IPS-18a (cell line): ENCODE results near the gene ZKSCAN5.
A peak's percentile ranks its signal among the peaks of the same experiment; 100 is the strongest.
"Not testable (repeated sequence)": the region's sequence is repeated elsewhere in the genome, so short reads cannot be mapped to it uniquely, and the experiment has no call there.

Source experiments
- H3K27ac ChIP-seq: one replicate; pipeline ENCODE4 v1.5.1; 2013; ENCODE audit warnings: low read length
- H3K27me3 ChIP-seq: one replicate; pipeline ENCODE4 v1.6.1; 2013; ENCODE audit warnings: mild to moderate bottlenecking, low read length; ENCODE audit not compliant: control insufficient read depth, insufficient read depth
- H3K36me3 ChIP-seq: one replicate; pipeline ENCODE4 v1.6.1; 2013; ENCODE audit warnings: low read depth, low read length; ENCODE audit not compliant: control insufficient read depth
- H3K4me1 ChIP-seq: one replicate; pipeline ENCODE4 v1.6.1; 2013; ENCODE audit warnings: low read depth, low read length; ENCODE audit not compliant: control insufficient read depth
- H3K4me3 ChIP-seq: one replicate; pipeline ENCODE4 v1.5.1; 2013; ENCODE audit warnings: low read length
- H3K9ac ChIP-seq: one replicate; pipeline ENCODE4 v1.6.1; 2013; ENCODE audit warnings: mild to moderate bottlenecking, low read length, moderate library complexity
- H3K9me3 ChIP-seq: one replicate; pipeline ENCODE4 v1.6.1; 2013; ENCODE audit warnings: low read depth, low read length; ENCODE audit not compliant: control insufficient read depth

ZKSCAN5 gene

DNA sequence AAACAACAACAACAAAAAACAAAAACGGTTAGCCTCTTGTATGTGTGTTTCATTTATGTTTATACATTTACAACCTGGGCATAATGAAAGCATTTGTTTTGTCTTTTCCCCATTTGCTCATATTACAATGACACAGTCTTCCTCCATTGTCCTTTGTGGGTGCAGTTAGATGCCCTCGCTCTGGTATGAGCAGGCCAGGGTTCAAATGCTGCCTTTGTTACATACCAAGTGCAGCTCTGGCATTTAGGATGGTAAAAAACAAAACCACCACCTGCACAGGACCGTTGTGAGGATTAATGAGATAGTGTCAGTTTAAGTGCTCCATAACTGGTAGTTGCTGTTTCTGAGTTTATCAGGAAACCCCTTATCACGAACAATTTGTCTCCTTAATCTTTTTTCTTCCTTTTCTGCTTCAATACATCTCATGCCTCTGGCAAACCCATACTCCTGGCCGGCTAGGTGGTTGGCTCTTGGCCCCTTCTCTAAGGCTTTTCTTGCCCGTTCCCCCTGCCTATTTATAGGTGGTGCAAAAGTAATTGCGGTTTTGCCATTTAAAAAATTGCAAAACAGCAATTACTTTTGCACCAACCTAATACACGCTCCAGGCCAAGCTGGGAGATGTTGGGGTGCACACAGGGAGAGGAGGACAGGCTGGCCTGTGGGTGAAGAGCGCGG is 75.0 kb downstream of the ZKSCAN5 start:
- Histone ChIP-seq H3K9me3 (no peaks in the 10 kb centered on the region), H3K27me3 (no peaks in the 10 kb centered on the region), H3K27ac (no peak overlapping the region), H3K9ac (peak overlapping the region; percentile 79), H3K4me3 (peak overlapping the region; percentile 77), H3K36me3 (no peaks in the 10 kb centered on the region), H3K4me1 (peaks cover 22% of the 10 kb centered on the region)

- Histone ChIP-seq H3K9me3 (no peaks in the 10 kb centered on the region), H3K9ac (peak overlapping the region; percentile 79)
Observed at GRCh38 chr7:99579956-99580777, 75.7 kb downstream of the ZKSCAN5 start.

DNA sequence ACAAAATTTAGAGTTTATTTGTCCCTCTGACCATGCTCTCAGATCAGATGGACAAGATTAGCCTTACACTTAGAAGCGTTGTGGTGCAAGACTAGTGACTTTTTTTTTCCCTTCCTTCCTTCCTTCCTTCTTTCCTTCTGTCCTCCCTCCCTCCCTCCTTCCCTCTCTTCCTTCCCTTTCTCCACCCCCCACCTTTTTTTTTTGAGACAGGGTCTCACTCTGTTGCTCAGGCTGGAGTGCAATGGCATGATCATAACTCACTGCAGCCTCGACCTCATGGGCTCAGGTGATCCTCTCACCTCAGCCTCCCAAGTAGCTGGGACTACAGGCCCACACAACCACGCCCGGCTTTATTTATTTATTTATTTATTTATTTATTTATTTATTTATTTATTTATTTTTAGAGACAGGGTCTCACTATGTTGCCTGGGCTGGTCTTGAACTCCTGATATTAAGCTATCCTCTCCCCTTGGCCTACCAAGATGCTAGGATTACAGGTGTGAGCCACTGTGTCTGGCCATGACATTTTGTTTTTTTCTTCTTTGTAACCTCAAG is 76.4 kb downstream of the ZKSCAN5 start:
- H3K4me3 ChIP-seq: peak overlapping the region; percentile 77
- peak overlapping the region; percentile 79 for H3K9ac ChIP-seq
- H3K9me3 ChIP-seq, H3K36me3 ChIP-seq, H3K27ac ChIP-seq, H3K27me3 ChIP-seq: not testable (repeated sequence)
- H3K4me1 ChIP-seq: peaks cover 11% of the 10 kb centered on the region

More at GRCh38 chr7:99579956-99580777, 75.7 kb downstream of the ZKSCAN5 start:
- Histone ChIP-seq H3K27me3 (no peaks in the 10 kb centered on the region), H3K27ac (no peak overlapping the region), H3K4me3 (peak overlapping the region; percentile 77), H3K36me3 (no peaks in the 10 kb centered on the region), H3K4me1 (peaks cover 16% of the 10 kb centered on the region)
